Adipose tissue (tissue), 3 donors: ENCODE data around the gene LASP1NB.
"Not testable (repeated sequence)": the region's sequence is repeated elsewhere in the genome, so short reads cannot be mapped to it uniquely, and the experiment has no call there.

Experiments
- H3K27ac ChIP-seq: one replicate; pipeline ENCODE4 v1.5.1; 2013; ENCODE audit warnings: low read depth, low read length
- WGBS, 3 donors: extraction: QIAGEN DNeasy Blood & Tissue Kit; methylation state at CpG; one replicate each; pipeline ENCODE4 v1.1.7; 2013; 5-methylcytosine and 5-hydroxymethylcytosine counted together
- donor health status: healthy with polysubstance abuse.
- donor health status: Bipolar disorder and iron deficiency.
- donor health status: healthy.

The LASP1NB gene

DNA sequence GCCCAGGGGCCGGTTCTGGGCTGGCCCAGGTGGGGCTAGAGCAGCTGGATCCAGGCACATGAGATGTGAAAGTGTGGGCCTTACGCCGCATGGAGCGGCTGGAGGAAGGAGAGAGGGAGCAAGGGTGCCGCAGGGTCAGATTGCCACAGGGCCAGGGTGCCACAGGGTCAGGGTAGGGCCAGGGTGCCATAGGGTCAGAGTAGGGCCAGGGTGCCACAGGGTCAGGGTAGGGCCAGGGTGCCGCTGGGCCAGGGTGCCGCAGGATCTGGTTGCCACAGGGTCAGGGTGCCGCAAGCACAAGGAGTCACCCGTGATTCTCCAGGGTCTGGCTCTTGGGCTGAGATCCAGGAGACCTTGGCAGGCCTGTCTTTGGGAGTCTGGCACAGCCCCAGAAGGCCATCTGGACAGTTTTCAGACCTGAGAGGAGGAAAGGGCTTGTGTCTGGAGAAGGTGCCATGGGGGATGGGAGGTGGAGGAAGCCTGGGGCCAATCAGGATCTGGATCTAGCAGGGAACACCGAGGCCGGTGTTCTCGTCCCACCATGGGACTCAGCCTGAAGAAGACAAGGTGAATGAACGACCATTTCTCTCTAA, 13.1 kb upstream of the LASP1NB start:
- 33 to 62% (median 61%) methylated on average over 13 of the region's 13 CpGs for WGBS, 3 donors
- H3K27ac ChIP-seq, result no peak overlapping the region

DNA sequence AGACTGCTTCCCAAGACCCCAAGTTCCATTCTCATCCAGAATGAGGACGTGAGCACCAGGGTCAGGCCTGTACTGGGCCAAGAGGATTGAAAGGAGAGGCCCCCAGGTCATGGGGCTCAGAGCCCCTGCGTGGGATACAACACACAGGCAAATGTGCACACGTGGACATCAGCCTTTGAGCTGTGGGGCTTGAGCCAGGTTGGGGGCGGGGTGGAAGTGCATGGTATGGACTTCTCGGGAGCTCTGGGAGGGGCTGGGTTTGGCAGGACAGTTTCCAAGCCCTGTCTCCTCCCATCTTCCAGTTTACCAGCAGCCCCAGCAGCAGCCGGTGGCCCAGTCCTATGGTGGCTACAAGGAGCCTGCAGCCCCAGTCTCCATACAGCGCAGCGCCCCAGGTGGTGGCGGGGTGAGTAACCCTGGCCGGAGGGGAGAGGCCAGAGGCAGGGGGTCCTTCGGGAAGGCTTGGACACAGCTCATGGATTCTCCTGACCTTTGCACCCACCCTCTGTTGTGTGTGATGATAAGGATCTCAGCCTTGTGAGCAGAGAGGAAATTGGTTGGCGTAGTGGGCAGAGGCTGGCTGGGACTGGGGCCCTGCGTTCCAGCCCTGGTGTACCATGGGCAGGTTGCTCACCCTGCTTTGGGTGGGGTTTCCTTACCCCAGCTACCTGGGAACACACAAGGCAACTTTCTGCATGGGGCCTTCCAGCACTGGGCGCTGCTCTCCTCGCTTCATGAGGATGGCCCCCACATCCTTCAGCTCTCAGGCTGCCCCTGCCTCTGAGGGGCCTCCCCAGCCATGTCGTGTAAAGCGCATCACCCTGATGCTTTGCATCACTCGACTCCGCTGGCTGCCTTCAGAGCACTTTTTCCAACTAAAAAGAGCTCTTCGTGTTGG, 10.4 kb upstream of the LASP1NB start:
- WGBS, 3 donors, result 73 to 84% (median 74%) methylated on average over 20 of the region's 20 CpGs
- H3K27ac ChIP-seq, result no peak overlapping the region

- WGBS, 3 donors, result 89 to 94% (median 91%) methylated on average over 7 of the region's 7 CpGs
These were observed 9.8 kb upstream of the LASP1NB start for GRCh38 chr17:38915639-38915995.

GRCh38 chr17:38916771-38917170, 8.6 kb upstream of the LASP1NB start:
- 76 to 84% (median 78%) methylated on average over 8 of the region's 8 CpGs for WGBS, 3 donors
- no peak overlapping the region for H3K27ac ChIP-seq

More at GRCh38 chr17:38915639-38915995, 9.8 kb upstream of the LASP1NB start:
- H3K27ac ChIP-seq, result no peak overlapping the region

GRCh38 chr17:38917259-38917658, 8.2 kb upstream of the LASP1NB start:
- WGBS, 3 donors, result 88 to 97% (median 93%) methylated on average over 3 of the region's 3 CpGs
- H3K27ac ChIP-seq, result no peak overlapping the region

DNA sequence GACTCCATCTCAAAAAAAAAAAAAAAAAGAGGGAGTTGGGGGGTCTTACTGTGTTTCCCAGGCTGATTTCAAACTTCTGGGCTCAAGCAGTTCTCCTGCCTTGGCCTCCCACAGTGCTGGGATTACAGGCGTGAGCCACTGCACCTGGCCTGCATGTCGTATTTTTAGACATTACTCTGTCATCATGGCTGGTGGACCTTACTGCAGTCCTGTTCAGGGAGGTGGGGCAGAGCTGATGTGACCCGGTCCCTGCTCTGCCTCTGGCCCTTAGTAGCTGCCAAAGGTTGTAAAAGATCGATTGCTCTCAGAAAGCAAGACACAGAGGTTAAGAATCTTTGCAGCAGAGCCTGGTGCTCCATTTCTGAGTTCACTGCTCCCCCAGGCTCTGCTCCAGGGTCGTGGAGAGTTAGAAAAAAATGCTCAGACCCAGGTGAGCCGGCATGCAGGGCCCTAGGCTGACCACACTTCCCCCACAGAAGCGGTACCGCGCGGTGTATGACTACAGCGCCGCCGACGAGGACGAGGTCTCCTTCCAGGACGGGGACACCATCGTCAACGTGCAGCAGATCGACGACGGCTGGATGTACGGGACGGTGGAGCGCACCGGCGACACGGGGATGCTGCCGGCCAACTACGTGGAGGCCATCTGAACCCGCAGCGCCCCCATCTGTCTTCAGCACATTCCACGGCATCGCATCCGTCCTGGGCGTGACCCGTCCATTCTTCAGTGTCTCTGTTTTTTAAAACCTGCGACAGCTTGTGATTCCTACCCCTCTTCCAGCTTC, 7.1 kb upstream of the LASP1NB start:
- H3K27ac ChIP-seq, result no peak overlapping the region
- 83 to 85% (median 83%) methylated on average over 37 of the region's 37 CpGs for WGBS, 3 donors

DNA sequence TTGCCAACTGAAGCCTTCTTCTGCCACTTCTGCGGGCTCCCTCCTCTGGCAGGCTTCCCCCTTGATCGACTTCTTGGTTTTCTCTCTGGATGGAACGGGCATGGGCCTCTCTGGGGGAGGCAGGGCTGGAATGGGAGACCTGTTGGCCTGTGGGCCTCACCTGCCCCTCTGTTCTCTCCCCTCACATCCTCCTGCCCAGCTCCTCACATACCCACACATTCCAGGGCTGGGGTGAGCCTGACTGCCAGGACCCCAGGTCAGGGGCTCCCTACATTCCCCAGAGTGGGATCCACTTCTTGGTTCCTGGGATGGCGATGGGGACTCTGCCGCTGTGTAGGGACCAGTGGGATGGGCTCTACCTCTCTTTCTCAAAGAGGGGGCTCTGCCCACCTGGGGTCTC, 6.5 kb upstream of the LASP1NB start:
- no peak overlapping the region for H3K27ac ChIP-seq

DNA sequence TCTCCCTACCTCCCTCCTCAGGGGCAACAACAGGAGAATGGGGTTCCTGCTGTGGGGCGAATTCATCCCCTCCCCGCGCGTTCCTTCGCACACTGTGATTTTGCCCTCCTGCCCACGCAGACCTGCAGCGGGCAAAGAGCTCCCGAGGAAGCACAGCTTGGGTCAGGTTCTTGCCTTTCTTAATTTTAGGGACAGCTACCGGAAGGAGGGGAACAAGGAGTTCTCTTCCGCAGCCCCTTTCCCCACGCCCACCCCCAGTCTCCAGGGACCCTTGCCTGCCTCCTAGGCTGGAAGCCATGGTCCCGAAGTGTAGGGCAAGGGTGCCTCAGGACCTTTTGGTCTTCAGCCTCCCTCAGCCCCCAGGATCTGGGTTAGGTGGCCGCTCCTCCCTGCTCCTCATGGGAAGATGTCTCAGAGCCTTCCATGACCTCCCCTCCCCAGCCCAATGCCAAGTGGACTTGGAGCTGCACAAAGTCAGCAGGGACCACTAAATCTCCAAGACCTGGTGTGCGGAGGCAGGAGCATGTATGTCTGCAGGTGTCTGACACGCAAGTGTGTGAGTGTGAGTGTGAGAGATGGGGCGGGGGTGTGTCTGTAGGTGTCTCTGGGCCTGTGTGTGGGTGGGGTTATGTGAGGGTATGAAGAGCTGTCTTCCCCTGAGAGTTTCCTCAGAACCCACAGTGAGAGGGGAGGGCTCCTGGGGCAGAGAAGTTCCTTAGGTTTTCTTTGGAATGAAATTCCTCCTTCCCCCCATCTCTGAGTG, 5.9 kb upstream of the LASP1NB start:
- 90 to 95% (median 95%) methylated on average over 16 of the region's 16 CpGs for WGBS, 3 donors
- no peak overlapping the region for H3K27ac ChIP-seq

More for the DNA sequence above, 6.5 kb upstream of the LASP1NB start:
- 91 to 100% (median 97%) methylated on average over 5 of the region's 5 CpGs for WGBS, 3 donors

DNA sequence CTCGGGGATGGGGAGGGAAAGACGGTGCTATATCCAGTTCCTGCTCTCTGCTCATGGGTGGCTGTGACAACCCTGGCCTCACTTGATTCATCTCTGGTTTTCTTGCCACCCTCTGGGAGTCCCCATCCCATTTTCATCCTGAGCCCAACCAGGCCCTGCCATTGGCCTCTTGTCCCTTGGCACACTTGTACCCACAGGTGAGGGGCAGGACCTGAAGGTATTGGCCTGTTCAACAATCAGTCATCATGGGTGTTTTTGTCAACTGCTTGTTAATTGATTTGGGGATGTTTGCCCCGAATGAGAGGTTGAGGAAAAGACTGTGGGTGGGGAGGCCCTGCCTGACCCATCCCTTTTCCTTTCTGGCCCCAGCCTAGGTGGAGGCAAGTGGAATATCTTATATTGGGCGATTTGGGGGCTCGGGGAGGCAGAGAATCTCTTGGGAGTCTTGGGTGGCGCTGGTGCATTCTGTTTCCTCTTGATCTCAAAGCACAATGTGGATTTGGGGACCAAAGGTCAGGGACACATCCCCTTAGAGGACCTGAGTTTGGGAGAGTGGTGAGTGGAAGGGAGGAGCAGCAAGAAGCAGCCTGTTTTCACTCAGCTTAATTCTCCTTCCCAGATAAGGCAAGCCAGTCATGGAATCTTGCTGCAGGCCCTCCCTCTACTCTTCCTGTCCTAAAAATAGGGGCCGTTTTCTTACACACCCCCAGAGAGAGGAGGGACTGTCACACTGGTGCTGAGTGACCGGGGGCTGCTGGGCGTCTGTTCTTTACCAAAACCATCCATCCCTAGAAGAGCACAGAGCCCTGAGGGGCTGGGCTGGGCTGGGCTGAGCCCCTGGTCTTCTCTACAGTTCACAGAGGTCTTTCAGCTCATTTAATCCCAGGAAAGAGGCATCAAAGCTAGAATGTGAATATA, 4.8 kb upstream of the LASP1NB start:
- H3K27ac ChIP-seq, result no peak overlapping the region
- WGBS, 3 donors, result 62 to 83% (median 63%) methylated on average over 9 of the region's 9 CpGs

GRCh38 chr17:38921756-38922411, 3.5 kb upstream of the LASP1NB start:
- WGBS, 3 donors, result 66 to 84% (median 72%) methylated on average over 13 of the region's 13 CpGs
- H3K27ac ChIP-seq, result no peak overlapping the region

- 55 to 66% (median 66%) methylated on average over 6 of the region's 6 CpGs for WGBS, 3 donors
- H3K27ac ChIP-seq, result no peak overlapping the region
These were observed 2.7 kb upstream of the LASP1NB start for GRCh38 chr17:38922538-38923297.

GRCh38 chr17:38926293-38927070, 1.1 kb downstream of the LASP1NB start:
- H3K27ac ChIP-seq, result no peak overlapping the region
- WGBS, 3 donors, result 44 to 83% (median 63%) methylated on average over 2 of the region's 2 CpGs

- WGBS, 3 donors, result 92 to 96% (median 95%) methylated on average over 4 to 29 of the region's 36 CpGs
- not testable (repeated sequence) for H3K27ac ChIP-seq
These were observed 5.4 kb downstream of the LASP1NB start for GRCh38 chr17:38930782-38931181.

DNA sequence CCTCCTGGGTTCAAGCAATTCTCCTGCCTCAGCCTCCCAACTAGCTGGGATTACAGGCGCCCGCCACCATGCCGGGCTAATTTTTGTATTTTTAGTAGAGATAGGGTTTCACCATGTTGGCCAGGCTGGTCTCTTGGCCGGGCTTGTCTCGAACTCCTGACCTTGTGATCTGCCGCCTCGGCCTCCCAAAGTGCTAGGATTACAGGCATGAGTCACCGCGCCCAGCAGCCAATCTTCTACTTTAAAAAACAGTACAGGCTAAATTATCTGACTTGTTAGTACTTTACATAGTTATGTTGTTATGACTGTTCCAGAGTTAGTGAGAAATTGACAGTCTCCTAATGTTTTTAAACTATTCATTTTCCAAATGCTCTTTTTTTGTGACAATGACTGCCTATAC, 8.5 kb downstream of the LASP1NB start:
- not testable (repeated sequence) for H3K27ac ChIP-seq
- 83 to 85% (median 84%) methylated on average over 9 of the region's 9 CpGs for WGBS, 3 donors

DNA sequence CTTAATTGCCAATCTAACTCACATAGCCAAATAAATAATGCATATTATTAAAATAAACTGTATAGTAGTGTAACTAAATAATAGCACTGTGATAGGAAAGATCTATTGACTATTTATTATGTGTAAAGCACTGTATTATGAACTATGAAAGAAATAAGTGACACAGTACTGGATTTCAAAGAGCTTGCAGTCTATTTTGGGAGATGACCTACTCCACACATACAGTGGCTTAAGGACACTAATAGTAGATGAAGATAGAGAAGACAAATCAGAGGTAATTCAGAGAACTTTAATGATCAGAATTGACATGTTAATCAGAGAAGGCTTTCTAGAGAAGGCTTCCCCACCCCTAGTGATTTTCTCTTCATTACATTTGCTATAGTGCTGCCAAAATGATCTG, 14.6 kb downstream of the LASP1NB start:
- no peak overlapping the region for H3K27ac ChIP-seq

- H3K27ac ChIP-seq, result no peak overlapping the region
- WGBS, 3 donors, result 84 to 94% (median 87%) methylated on average over 1 of the region's 1 CpG
These were observed 15.0 kb downstream of the LASP1NB start for GRCh38 chr17:38940404-38940803.
